Pancreas (tissue), 10 donors: Measurements from ENCODE around the gene MYCBP2. TPM values are rescaled to one million over a fixed set of nuclear protein-coding genes. Genes with fewer than 3 reads are reported as not detected.

ENCODE experiments used
- ATAC-seq, 4 donors: fragments of 200-7000 bp; cut with Tn5 transposase; one replicate each; pipeline versions ENCODE4 v1.8.0 to v1.9.1; 2020; ENCODE audit warnings: mild to moderate bottlenecking in 4 of 4, moderate library complexity in 4 of 4
- DNase-seq, 6 donors: peaks; one replicate each; pipeline ENCODE4 v3.0.0-alpha.2; 2020
- FAIRE-seq: peaks from 2 replicates; lab custom pipeline; 2012; peaks lifted over from hg19 to GRCh38; lab: Jason Lieb, UNC
- H3K27ac ChIP-seq, 4 donors: fragments of 200-600 bp; sonication (generic); 1 replicate in 3 of 4; 2 replicates in 1 of 4; pipeline versions ENCODE4 v1.5.0 to v1.8.0; 2020
- H3K27me3 ChIP-seq, 4 donors: fragments of 200-600 bp; one replicate each; pipeline ENCODE4 v1.8.0; 2021
- H3K36me3 ChIP-seq, 3 donors: fragments of 200-600 bp; sonication (generic) in 1 of 3; one replicate each; pipeline versions ENCODE4 v1.5.0 to v1.8.0; 2020 to 2021
- H3K4me1 ChIP-seq, 3 donors: fragments of 200-600 bp; one replicate each; pipeline ENCODE4 v1.8.0; 2021
- H3K4me3 ChIP-seq, 4 donors: fragments of 200-600 bp; sonication (generic) in 2 of 4; one replicate each; pipeline versions ENCODE4 v1.5.0 to v1.8.0; 2020 to 2021
- H3K9me3 ChIP-seq, 4 donors: fragments of 200-600 bp; one replicate each; pipeline ENCODE4 v1.8.0; 2021
- CTCF ChIP-seq, 4 donors: fragments of 200-600 bp; sonication (generic) in 3 of 4; IDR thresholded peaks; one replicate each; pipeline versions ENCODE4 v1.5.0 to v1.8.0; 2021; ENCODE audit warnings: antibody characterized with exemption in 4 of 4
- WGBS, 2 donors: extraction: QIAGEN DNeasy Blood & Tissue Kit; methylation state at CpG; one replicate each; pipeline ENCODE4 v1.1.7; 2013; 5-methylcytosine and 5-hydroxymethylcytosine counted together
- intact Hi-C, 3 donors: fragments of 100-400 bp; cut with DNase I; formaldehyde crosslinking; loops; one replicate each; pipeline versions ENCODE4 v1.11.1 to v1.14.2; 2022
- polyA plus RNA-seq, 2 donors: library from polyadenylated mRNA; stranded (reverse); fragments of 200-250 nt; gene quantifications; one replicate each; pipeline ENCODE4 v1.2.3, GENCODE V29; 2013
- total RNA-seq, 6 donors: library from RNA; stranded (reverse); fragmentation: NEBNext Ultra II Directional in 4 of 6; extraction: Animal tissue kit (Norgen Biotek cat#: 25700) in 4 of 6; gene quantifications; one replicate each; pipeline versions ENCODE4 v1.2.1 to v1.2.4, GENCODE V29; 2021 to 2023
- donor health status: healthy with polysubstance abuse.
- donor health status: DM: no; HTN: no; CAD: no; lungs with moderate emphysema.
- donor health status: DM: no; HTN: no; CAD: no.
- donor health status: control.
- donor health status: control.
- donor health status: Bipolar disorder and iron deficiency.
- donor health status: DM: yes; HTN: yes; CAD: no.
- donor health status: DM: no; HTN: no; CAD: no.
- donor health status: DM: no; HTN: no; CAD: no.
- donor health status: DM: yes; HTN: yes; CAD: no.

Gene MYCBP2
- total and polyA plus RNA-seq, 8 donors, result 17.6 to 49.1 (median 43.1) TPM

GRCh38 chr13:77230560-77230959, 96.3 kb downstream of the MYCBP2 start:
- H3K9me3 ChIP-seq, result no peaks in the 10 kb centered on the region
- DNase-seq (no peak), FAIRE-seq (no peak), ATAC-seq (no peak)
- H3K4me1 ChIP-seq, result no peaks in the 10 kb centered on the region
- no peaks in the 10 kb centered on the region for H3K27me3 ChIP-seq
- intact Hi-C loops, result no loop called here
- no peak overlapping the region for H3K4me3 ChIP-seq
- no peak for TF ChIP-seq CTCF (IDR thresholded peaks at IDR 0.05)
- no peak overlapping the region for H3K27ac ChIP-seq
- no peaks in the 10 kb centered on the region for H3K36me3 ChIP-seq
- WGBS, 2 donors, result 89% methylated on average over 5 of the region's 5 CpGs

GRCh38 chr13:77225946-77226345, 100.9 kb downstream of the MYCBP2 start:
- TF ChIP-seq CTCF (IDR thresholded peaks at IDR 0.05), result no peak
- Histone ChIP-seq H3K36me3 (no peaks in the 10 kb centered on the region), H3K27me3 (no peaks in the 10 kb centered on the region), H3K27ac (no peak overlapping the region), H3K9me3 (no peaks in the 10 kb centered on the region), H3K4me3 (no peak overlapping the region), H3K4me1 (no peaks in the 10 kb centered on the region)
- no peak for DNase-seq
- ATAC-seq, result no peak
- intact Hi-C loops, result no loop called here
- no peak for FAIRE-seq

DNA sequence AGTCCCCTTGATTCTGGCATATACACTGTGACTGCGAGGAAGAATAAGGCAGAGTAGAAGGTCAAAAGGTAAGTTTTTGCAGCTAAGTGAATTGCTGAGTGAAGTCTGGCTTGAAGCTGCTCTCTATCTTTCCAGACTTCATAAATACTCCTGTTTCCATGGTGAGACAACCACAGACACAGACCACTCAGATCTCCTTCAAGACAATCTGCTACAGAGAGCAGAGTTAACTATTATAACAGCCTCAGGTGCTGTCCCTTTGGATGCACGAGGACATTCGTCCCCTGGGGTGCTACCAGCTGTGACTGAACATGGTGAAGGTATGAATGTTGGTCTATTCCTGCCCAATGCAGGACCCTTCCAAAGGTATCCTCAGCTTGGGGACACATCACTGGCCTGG, 104.0 kb downstream of the MYCBP2 start:
- no peak overlapping the region for H3K27ac ChIP-seq
- no peaks in the 10 kb centered on the region for H3K36me3 ChIP-seq
- DNase-seq, result no peak
- H3K27me3 ChIP-seq, result no peaks in the 10 kb centered on the region
- WGBS, 2 donors, result 93 to 95% methylated on average over 3 of the region's 3 CpGs
- ATAC-seq, result no peak
- no peaks in the 10 kb centered on the region for H3K9me3 ChIP-seq
- no peak for FAIRE-seq
- no peaks in the 10 kb centered on the region for H3K4me1 ChIP-seq
- no peak overlapping the region for H3K4me3 ChIP-seq
- intact Hi-C loops, result no loop called here
- no peak for TF ChIP-seq CTCF (IDR thresholded peaks at IDR 0.05)

DNA sequence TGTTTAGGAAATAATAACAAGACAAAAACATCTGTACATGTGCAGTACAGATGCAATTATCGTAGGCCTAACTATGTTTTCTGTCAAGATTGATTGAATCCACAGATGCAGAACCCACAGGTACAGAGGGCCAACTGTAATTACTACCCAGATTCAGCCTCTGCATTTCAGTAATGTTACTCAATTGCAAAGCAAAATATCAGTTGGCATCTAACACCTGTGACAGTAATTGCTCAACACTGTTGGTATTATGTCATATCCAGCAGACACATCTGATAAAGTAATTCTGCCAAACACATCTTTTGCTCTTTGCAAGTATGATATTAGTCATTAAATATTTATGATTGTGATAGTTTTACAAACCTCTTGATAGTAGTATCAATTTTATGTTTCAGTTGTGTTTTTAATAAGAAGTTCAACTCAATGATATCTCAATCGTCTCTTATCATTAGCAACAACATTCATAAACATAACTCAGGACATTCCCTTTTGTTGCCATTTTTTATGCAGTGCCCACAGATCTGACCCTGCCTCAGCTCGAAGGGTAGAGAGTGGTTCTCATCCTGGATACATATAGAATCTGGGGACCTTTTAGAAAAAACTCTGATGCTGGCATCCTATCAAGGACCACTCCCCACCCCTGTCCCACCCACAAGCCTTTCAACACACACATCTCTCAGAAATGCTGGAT, 104.7 kb downstream of the MYCBP2 start:
- Histone ChIP-seq H3K9me3 (no peaks in the 10 kb centered on the region), H3K4me1 (no peaks in the 10 kb centered on the region), H3K36me3 (no peaks in the 10 kb centered on the region), H3K27ac (no peak overlapping the region), H3K27me3 (no peaks in the 10 kb centered on the region), H3K4me3 (no peak overlapping the region)
- no peak for ATAC-seq
- 75% methylated on average over 3 of the region's 3 CpGs for WGBS, 2 donors
- FAIRE-seq, result peak; percentile 56
- no peak for TF ChIP-seq CTCF (IDR thresholded peaks at IDR 0.05)
- intact Hi-C loops, result no loop called here
- DNase-seq, result no peak

DNA sequence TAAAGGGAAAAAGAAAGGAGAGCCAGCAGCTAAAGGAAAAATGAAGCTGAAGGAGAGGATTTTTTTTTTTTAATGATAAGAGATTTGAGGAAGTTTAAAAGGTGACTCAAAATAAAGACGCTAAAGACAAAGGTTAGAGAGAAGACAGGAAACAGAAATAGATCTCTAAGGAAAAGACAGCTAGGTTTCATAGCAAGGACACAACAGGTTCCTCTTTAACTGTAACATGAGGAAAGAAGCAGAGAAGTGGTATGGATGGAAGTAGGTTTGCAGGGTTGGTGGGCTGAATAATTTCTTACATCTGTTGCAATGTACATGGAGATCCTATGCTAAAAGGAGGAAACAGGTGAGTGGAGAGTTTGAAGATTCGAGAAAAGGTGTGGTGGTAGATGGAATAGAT, 107.5 kb downstream of the MYCBP2 start:
- 86 to 94% methylated on average over 2 of the region's 2 CpGs for WGBS, 2 donors
- Histone ChIP-seq H3K36me3 (peaks cover 0 to 11% (median 0%) of the 10 kb centered on the region in 3 donors), H3K4me3 (no peak overlapping the region), H3K4me1 (no peaks in the 10 kb centered on the region), H3K27me3 (no peaks in the 10 kb centered on the region), H3K9me3 (no peaks in the 10 kb centered on the region), H3K27ac (no peak overlapping the region)
- no peak for TF ChIP-seq CTCF (IDR thresholded peaks at IDR 0.05)
- DNase-seq (no peak), FAIRE-seq (no peak), ATAC-seq (no peak)
- intact Hi-C loops, result no loop called here
